SK-MEL-5 (cell line): ENCODE data around the gene MAU2. TPM values are rescaled to one million over a fixed set of nuclear protein-coding genes. Genes with fewer than 3 reads are reported as not detected.
"Not testable (repeated sequence)": the region's sequence is repeated elsewhere in the genome, so short reads cannot be mapped to it uniquely, and the experiment has no call there.

ENCODE experiments used
- DNase-seq: peaks from one replicate; pipeline ENCODE4 v3.0.0-alpha.2; 2016; ENCODE audit warnings: low read depth, low spot score
- in situ Hi-C: cut with HindIII; loops from 2 replicates; pipeline ENCODE4 v1.10.0; 2016; ENCODE audit warnings: low sequenced_read_pairs, high pct_unique_total_duplicates, low pct_unique_long_range_greater_than_20kb
- total RNA-seq: library from RNA; depleted of rRNA; stranded (reverse); fragments of >200 nt; shearing (Covaris generic); gene quantifications from 2 replicates; pipeline ENCODE4 v1.2.3, GENCODE V29; 2014; rRNA removed

The MAU2 gene
- total RNA-seq, 1 experiment from 2014 or later: 20.7 TPM

GRCh38 chr19:19394333-19394732 lies 73.7 kb downstream of the MAU2 start:
- in situ Hi-C loops, DNase-seq: not testable (repeated sequence)

DNA sequence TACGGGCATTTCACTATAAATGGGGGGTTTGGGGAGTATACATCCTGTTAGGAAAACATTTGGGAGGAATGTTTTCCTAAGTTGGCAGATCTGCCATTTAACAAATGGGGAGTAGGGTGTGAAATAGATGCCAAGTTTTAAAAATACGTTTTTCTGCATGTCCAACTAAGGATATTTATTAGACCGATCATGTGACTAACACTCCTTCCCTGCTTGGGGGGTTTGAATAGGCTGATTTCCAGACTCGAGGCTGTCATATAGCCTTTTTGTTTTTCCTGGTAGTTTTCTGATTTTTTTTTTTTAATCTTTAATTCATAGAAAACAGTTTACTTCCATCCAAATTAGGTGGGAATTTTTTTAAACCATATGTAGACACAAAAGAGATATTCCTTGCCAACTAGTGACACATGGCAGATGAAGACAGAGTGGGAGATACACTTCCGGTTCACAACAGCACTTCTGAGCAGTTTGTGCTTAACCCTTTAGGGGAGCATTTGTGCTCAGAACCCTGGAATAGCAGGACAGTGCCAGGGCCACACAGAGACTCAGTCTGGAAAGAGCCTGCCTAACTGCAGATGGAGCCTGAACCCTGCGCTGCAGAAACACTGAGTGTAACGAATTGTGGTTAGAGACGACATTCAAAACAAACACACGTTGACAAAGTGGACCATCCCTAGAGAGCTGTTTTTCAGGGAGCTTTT lies 79.3 kb downstream of the MAU2 start:
- in situ Hi-C loops: no loop called here
- DNase-seq: no peak

DNA sequence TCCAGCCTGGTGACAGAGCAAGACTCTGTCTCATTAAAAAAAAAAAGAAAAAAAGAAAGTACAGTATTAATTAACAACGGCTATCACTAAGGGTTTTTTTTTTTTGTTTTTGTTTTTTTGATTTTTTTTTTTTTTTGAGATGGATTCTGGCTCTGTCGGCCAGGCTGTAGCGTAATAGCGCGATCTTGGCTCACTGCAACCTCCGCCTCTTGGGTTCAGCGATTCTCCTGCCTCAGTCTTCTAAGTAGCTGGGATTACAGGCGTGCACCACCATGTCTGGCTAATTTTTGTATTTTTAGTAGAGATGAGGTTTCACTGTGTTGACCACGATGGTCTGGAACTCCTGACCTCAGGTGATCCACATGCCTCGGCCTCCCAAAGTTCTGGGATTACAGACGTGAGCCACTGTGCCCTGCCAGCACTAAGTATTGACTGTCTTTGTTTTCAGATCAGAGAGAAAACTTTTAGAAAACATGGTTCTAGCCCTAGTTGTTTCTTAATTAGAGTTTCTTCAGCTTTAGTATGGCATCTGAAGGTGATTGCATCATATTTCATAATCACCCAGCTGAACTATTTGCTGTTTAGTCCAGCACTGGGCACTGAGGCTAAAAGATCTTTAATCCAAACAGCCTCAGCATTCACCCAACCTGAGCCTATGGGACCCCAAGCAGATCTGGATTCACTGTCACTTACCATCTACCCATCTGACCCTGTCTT lies 82.2 kb downstream of the MAU2 start:
- no peak for DNase-seq
- in situ Hi-C loops: no loop called here

- no peak for DNase-seq
- in situ Hi-C loops: no loop called here
Measured at GRCh38 chr19:19403373-19403901, 82.8 kb downstream of the MAU2 start.

- in situ Hi-C loops: no loop called here
- DNase-seq: peak; percentile 81
Measured at GRCh38 chr19:19404879-19405860, 84.5 kb downstream of the MAU2 start, which contains the start of gene GATAD2A. Gene GATAD2A (plus strand): TSS chr19:19405675. CDS start chr19:19465346, 59,671 bp downstream.

- peak; percentile 24 for DNase-seq
- in situ Hi-C loops: no loop called here
Measured at GRCh38 chr19:19405971-19406877, 85.6 kb downstream of the MAU2 start.

DNA sequence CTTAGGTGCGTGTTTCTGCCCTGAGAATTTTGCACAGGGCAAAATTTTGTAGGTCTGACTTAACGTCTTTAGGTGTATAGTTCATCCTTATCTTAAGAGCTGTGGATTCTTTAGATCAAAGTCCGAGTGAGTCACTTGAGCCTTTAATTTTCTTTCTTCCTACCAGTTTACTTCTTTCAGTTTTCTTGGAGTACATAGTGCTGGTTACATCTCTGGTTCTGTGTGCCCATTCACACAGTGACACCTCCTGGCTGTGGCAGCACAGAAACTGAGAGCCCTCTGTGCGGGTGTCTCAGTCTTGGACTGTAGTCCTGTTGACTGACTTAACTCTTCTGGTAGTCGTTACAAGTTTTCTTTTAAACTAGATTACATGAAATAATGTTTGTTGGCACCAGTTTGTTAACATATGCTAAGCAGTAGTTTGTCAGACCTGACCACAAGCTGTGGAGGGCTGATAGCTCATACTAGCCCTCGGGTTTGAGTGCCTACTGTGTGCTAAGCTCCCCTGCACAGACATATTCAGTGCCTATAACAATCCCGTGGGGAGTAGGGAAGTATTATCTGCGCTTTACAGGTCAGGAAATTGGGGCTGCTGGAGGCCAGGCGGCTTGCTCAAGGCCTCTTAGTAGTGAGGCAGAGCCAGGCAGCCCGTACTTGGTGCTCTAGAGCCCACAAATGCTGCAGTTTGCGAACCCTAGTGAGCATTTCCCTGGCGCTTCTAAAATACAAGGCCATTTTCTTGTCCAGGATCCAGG lies 86.4 kb downstream of the MAU2 start:
- in situ Hi-C loops: no loop called here
- DNase-seq: peak; percentile 54

GRCh38 chr19:19407633-19407930 lies 87.0 kb downstream of the MAU2 start:
- no peak for DNase-seq
- in situ Hi-C loops: no loop called here

Other genes starting within 250 kb of the MAU2 start
- gene TMEM161A, start 182.4 kb upstream of the MAU2 start, total RNA-seq: 31.4 and 34.4 TPM in 2 replicates
- gene MEF2B, start 150.6 kb upstream of the MAU2 start, total RNA-seq: not detected in 2 replicates
- 13.3 and 16.4 TPM in 2 replicates for gene BORCS8, start 128.7 kb upstream of the MAU2 start, total RNA-seq
- gene RFXANK, start 128.6 kb upstream of the MAU2 start, total RNA-seq: 47.3 and 62.0 TPM in 2 replicates
- gene NR2C2AP, start 117.4 kb upstream of the MAU2 start, total RNA-seq: 20.4 and 23.7 TPM in 2 replicates
- not detected in 2 replicates for gene NCAN, start 108.9 kb upstream of the MAU2 start, total RNA-seq
- 0.24 TPM in 1 of 2 replicates, not detected in the other for gene TM6SF2, start 47.5 kb upstream of the MAU2 start, total RNA-seq
- gene SUGP1, start 320 bp upstream of the MAU2 start, total RNA-seq: 20.1 and 23.1 TPM in 2 replicates
- 37.1 and 39.0 TPM in 2 replicates for gene GATAD2A, start 84.8 kb downstream of the MAU2 start, total RNA-seq
- 1.4 and 1.7 TPM in 2 replicates for gene TSSK6, start 194.7 kb downstream of the MAU2 start, total RNA-seq
- 154 and 157 TPM in 2 replicates for gene NDUFA13, start 195.4 kb downstream of the MAU2 start, total RNA-seq
- gene YJEFN3, start 208.1 kb downstream of the MAU2 start, total RNA-seq: 0.08 and 0.32 TPM in 2 replicates
- not detected in 2 replicates for gene CILP2, start 217.4 kb downstream of the MAU2 start, total RNA-seq